GM18867 (cell line): ENCODE measurements around the gene PNPLA7.
A peak's percentile ranks its signal among the peaks of the same experiment; 100 is the strongest.
"Not testable (repeated sequence)": the region's sequence is repeated elsewhere in the genome, so short reads cannot be mapped to it uniquely, and the experiment has no call there.

Source experiments
- ATAC-seq: cut with Tn5 transposase; IDR thresholded peaks from one replicate; pipeline ENCODE4 v1.9.1; 2021; ENCODE audit warnings: mild to moderate bottlenecking, moderate library complexity; ENCODE audit not compliant: unreplicated experiment

PNPLA7 gene

GRCh38 chr9:137550231-137550621 lies at the start of gene PNPLA7:
TSS of gene PNPLA7 (minus strand) at chr9:137550402. CDS start at chr9:137550197, 205 bp downstream.
- no peak for ATAC-seq

DNA sequence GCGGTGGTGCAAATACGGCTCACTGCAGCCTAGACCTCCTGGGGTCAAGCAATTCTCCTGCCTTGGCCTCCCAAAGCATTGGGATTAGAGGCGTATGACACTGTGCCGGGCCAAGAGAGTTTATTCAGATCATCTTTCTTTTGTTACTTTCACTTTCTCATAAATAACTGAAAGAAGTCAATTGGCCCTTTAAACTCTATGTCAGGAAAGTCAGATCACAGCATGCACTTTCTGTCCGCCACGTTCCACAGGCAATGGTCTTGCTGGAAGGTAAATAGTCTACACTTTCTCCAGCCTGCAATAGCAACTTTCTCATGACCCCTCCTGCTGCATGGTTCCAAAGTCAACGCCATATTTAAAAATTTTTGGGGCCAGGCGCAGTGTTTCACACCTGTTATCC lies 48.7 kb upstream of the PNPLA7 start:
- no peak for ATAC-seq

DNA sequence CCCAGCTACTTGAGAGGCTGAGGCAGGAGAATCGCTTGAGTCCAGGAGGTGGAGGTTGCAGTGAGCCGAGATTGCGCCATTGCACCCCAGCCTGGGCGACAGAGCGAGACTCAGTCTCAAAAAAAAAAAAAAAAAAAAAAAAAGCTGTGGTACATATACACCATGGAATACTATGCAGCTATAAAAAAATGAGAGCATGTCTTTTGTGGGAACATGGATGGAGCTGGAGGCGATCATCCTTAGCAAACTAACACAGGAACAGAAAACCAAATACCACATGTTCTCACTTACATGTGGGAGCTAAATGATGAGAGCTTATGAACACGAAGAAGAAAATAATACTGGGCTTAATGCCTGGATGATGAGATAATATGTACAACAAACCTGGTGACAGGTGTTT lies 46.4 kb upstream of the PNPLA7 start:
- ATAC-seq, result not testable (repeated sequence)

DNA sequence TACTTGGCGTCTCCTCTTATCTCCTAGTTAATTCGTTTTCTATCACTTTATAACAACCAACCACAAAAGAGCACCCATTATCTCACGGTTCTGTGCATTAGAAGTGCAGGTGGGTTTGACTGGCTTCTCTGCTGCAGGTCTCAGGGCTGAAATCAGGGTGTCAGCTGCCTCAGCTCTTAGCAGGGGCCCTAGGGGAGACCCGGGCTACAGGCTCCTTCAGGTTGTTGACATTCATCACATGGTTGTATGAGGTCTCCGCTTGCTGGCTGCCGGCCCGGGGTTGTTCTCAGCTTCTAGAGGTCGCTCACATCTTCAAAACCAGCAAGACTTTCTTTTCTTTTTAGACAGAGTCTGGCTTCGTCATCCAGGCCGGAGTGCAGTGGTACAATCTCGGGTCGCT lies 43.0 kb upstream of the PNPLA7 start:
- no peak for ATAC-seq

- no peak for ATAC-seq
Measured at GRCh38 chr9:137592767-137593166, 42.6 kb upstream of the PNPLA7 start.

DNA sequence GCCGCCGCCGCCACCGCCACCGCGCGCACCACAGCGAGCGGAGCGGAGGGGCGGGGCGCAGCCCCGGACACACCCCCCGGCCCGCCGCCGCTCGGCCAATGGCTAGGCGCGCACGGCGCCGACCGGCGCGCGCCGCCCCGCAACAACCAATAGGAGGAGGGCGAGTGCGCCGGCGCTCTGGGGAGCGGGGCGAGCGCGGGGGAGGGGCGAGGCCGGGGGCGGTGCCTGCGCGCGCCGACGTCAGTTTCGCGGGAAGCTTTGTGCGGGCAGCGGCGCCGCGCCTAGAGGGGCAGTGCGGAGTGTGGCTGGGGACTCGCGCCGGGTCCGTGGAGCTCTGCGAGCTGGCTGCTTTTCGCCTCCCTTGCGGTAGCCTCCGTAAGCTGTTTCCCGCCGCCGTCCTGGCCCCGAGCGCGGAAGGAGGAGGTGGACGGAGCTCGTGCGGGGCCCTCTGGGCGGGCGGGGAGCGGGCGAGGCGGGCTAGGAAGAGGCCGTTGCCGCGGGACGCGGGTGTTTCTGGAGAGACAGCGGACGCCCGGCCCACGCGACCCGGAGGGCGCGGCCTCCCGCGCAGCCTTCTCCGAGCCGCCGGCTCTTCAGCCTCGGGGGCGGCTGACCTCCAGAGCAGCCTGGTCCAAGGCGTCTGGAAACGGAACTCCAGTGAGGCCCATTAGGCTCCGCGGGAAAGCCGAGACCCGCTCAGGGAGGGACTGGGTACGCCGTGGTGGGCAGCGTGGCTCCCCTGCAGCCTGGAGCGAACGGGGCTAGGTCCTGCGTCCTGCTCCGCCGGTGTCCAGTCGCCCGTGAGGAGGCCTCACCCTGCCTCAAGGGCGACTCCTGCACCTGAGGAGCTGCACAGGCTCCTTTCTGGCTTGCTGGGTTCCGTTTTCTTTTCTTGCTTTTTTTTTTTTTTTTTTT lies 40.5 kb upstream of the PNPLA7 start, which contains the start of gene ZMYND19:
ZMYND19 (minus strand) TSS at position 44 of the 915 bp plus-strand sequence. CDS start 249 bp downstream, outside the sequence.
- ATAC-seq, result peak; percentile 84

DNA sequence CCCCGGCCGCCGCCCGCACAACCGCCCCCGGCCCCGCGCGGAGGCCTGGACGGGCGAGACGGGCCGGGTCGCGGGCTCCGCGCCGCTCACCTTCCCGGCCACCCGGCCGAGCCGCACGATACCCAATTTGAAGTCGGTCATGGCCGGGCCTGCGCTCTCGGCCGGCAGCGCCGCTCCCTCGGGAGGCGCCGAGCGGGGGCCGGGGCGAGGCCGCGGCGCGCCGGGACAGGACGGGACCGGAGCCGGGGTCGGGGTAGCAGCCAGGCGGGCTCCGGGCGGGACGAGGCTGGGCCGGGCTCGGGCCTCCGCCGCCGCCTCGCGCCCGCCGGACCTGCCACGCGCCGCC lies 39.9 kb upstream of the PNPLA7 start:
- no peak for ATAC-seq

- ATAC-seq, result peak; percentile 24
Measured at GRCh38 chr9:137589441-137590122, 39.4 kb upstream of the PNPLA7 start.

- ATAC-seq, result no peak
Measured at GRCh38 chr9:137588891-137589290, 38.7 kb upstream of the PNPLA7 start.

GRCh38 chr9:137588311-137588710 lies 38.1 kb upstream of the PNPLA7 start:
- no peak for ATAC-seq

DNA sequence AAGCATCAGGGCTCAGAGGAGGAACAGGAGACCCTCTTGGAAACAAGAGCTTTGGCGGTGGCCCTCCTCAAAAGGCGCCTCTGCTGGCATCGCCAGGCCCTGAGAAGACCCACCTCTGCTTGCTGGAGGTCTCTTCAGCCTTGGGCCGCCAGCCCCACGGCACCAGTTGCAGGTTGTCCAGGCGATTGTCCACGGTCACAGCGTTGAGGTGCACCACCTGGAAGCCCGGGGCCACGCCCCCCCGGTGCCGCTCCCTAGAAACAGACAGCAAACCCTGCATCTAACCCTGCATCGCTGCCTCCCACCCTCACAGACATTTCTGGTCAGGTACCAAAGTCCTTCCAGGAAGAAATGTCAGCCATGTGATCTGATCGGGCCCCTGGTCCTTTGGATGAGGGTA lies 36.7 kb upstream of the PNPLA7 start:
- ATAC-seq, result no peak

- ATAC-seq, result no peak
Measured at GRCh38 chr9:137583957-137584356, 33.8 kb upstream of the PNPLA7 start.

- ATAC-seq, result no peak
Measured at GRCh38 chr9:137583347-137583746, 33.1 kb upstream of the PNPLA7 start.

- no peak for ATAC-seq
Measured at GRCh38 chr9:137582286-137582860, 32.2 kb upstream of the PNPLA7 start.

GRCh38 chr9:137581361-137582285 lies 31.4 kb upstream of the PNPLA7 start:
- ATAC-seq, result no peak

- no peak for ATAC-seq
Measured at GRCh38 chr9:137580954-137581322, 30.7 kb upstream of the PNPLA7 start.

DNA sequence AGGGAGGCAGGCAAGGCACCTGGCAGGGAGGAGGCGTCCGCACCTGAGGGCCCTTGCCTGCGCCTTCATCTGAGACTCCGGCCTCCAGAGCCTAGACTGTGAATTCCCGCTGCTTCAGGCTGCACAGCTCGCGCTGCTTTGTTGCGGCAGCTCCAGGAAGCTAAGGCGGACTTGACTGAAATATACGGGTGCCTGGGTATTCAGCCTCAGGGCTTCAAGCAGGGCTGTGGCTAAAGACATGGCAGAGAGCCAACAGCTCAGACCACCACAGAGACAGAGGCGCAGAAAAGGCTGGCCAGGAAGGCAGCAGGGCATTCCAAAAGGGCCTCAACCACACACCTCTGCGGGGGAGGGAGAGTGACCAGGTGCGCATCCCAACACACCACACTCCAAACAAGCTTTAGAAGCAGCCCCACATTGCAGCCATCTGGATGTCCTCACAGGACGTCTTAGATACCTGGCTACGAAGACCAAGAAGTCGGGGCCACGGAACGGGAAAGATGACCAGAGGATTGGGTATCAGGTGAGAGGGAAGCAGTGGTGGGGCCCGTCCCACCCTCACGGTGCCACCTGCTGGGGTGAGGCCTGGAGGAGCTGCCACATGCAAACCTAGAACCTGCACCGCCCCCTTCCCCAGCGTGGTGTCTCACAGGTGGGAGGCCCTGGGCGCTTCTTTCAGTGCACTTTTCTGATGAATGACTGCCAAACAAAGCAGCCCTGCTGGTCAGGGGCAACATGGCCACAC lies 30.2 kb upstream of the PNPLA7 start:
- no peak for ATAC-seq

- ATAC-seq, result no peak
Measured at GRCh38 chr9:137579259-137579604, 29.0 kb upstream of the PNPLA7 start.

GRCh38 chr9:137578518-137579258 lies 28.5 kb upstream of the PNPLA7 start, which contains the start of gene DPH7:
TSS of gene DPH7 (minus strand) at chr9:137578925. CDS start at chr9:137578777, 148 bp downstream.
- peak; percentile 91 for ATAC-seq
